ENCODE data around the gene C2CD4B.

Gene C2CD4B, protein sequence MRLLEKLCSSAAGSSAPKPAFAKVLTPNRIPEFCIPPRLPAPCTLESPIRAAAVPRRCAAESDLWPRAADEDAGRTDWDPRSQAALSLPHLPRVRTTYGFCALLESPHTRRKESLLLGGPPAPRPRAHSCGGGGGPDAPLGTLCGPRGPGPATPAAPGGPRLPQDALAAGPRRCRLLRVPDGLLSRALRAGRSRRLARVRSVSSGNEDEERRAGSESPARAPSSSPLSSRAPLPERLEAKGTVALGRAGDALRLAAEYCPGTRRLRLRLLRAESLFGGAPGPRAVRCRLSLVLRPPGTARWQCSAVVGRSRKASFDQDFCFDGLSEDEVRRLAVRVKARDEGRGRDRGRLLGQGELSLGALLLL

DNA sequence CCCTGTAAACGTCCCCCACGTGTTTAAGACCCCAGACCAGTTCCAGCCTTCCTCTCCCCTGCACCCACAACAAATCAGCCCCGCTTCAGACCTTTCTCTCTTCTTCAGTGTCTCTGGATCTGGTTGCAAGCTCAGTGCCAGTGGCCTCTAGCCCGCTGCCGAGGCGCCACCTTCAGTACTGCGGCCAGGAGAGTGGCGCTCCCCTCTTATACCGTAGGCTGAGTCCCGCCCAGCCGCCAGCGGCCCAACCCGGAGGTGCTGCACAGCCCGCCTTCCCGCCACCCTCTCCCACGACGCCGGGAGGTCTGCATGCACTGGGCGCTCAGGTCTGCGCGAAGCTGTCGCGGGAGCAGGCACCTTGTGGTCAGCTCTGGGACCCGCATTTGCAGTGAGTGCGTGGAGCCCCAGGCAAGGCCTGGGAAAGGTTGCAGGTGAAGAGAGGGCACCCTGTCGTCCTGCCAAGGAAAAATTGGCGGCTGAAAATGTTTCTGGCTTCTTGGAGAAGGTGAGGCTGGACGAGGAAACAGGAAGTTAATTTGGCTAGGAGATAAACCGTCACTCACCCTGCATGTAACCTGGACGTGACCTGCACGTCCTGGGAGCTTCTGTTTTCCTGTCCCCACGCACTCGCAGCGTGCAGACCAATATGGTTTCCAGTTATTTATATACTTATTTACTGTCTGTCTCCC, at the start of gene C2CD4B:
Gene C2CD4B (minus strand): TSS at position 182 of the 689 bp plus-strand sequence. CDS start 301 bp downstream, outside the sequence.
- peaks cover 12 to 18% of the 10 kb centered on the region in 2 donors for H3K4me1 Mint-ChIP-seq
- DNase-seq (no peak), ATAC-seq (replicated peaks) (peak in 1 of 2 donors; percentile 27)
- H3K9me3 Mint-ChIP-seq = no peaks in the 10 kb centered on the region
- peak within 1 kb of the TSS; percentile 73 for H3K27ac Mint-ChIP-seq
- peaks cover 45 to 46% of the 10 kb centered on the region in 2 donors for H3K27me3 Mint-ChIP-seq
- peak within 1 kb of the TSS; percentile 48 to 68 for H3K4me3 Mint-ChIP-seq
- no peaks in the 10 kb centered on the region for H3K36me3 Mint-ChIP-seq

DNA sequence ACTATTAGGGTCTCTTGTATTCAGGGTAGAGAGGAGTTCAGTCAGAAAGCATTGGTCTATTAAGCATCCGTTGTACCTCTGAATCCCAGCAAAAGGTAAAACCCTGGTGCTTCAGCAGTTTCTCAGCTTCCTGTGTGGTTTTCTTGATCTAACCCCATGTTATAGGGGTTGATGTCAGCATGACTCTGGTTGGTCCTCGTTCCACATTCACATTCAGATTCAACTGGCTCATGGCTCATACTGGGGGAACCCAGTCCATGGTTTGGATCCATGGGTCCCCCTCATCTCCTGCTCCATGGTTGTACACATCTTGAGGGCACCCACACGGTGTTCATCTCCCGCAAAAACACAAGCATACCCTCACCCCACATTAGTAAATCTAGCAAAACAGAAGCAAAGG, 47.7 kb upstream of the C2CD4B start:
- ATAC-seq (replicated peaks) (no peak), DNase-seq (no peak)

DNA sequence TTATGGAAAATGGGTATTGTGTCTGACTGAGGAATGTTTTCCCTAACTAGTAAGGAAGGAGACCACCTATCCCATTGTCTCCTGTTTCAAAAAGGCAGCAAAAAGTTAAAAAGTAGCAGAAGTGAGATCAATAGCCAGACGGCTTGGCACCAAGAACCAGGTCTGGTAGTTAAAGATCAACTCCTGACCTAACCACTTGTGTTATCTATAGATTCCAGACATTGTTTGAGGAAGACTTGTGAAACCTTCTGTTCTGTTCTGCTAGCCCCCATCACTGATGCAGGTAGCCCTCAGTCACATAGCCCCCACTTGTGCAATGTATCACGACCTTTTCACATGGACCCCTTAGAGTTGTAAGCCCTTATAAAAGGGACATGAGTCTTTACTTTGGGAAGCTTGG, 46.3 kb upstream of the C2CD4B start:
- peaks cover 0 to 5% of the 10 kb centered on the region in 2 donors for H3K27me3 Mint-ChIP-seq
- no peaks in the 10 kb centered on the region for H3K4me1 Mint-ChIP-seq
- peaks cover 0 to 2% of the 10 kb centered on the region in 2 donors for H3K36me3 Mint-ChIP-seq
- no peak overlapping the region for H3K27ac Mint-ChIP-seq
- peaks cover 13 to 18% of the 10 kb centered on the region in 2 donors for H3K9me3 Mint-ChIP-seq
- DNase-seq = no peak
- ATAC-seq (replicated peaks) = no peak
- no peak overlapping the region for H3K4me3 Mint-ChIP-seq

More for the DNA sequence above, 47.7 kb upstream of the C2CD4B start:
- peaks cover 19 to 23% of the 10 kb centered on the region in 2 donors for H3K9me3 Mint-ChIP-seq
- peaks cover 0 to 3% of the 10 kb centered on the region in 2 donors for H3K36me3 Mint-ChIP-seq
- H3K4me3 Mint-ChIP-seq = no peak overlapping the region
- peaks cover 0 to 5% of the 10 kb centered on the region in 2 donors for H3K27me3 Mint-ChIP-seq
- no peak overlapping the region for H3K27ac Mint-ChIP-seq
- H3K4me1 Mint-ChIP-seq = no peaks in the 10 kb centered on the region

DNA sequence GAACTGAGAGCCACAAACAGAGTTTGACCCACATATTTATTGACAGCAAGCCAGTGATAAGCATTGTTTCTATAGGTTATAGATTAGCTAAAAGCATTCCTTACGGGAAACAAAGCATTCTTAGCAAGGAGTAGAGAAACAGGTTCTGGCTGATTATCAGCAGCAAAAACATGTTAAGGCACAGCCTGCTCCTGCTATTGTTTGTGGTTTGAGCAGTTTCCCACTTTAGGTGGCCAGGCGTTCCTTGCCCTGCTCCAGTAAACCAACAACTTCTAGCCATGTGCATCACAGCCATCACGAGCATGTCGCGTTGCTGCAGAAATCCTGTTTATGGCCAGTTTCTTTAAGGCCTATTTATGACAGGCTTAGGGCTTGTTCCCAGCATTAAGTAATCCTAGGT, 44.7 kb upstream of the C2CD4B start:
- no peak for ATAC-seq (replicated peaks)

DNA sequence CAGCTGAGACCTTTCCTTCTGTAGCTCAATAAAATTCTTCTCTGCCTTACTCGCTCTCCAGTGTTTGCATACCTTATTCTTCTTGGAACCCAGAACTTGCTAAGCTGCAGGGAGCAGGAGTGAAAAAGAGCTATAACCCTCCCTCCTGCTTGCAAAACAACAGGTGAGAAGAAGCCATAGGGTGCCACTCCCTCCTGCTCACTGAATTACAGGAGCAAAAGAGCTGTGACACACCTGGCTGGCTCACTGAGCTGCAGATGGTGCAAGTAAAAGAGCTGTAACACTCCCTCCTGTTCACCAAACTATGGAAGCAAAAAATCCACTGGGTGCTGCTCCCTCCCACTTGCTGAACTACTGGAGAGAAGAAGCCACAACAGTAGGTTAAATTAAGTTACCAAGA, 44.2 kb upstream of the C2CD4B start:
- peaks cover 0 to 5% of the 10 kb centered on the region in 2 donors for H3K27me3 Mint-ChIP-seq
- H3K9me3 Mint-ChIP-seq = peaks cover 10 to 27% of the 10 kb centered on the region in 2 donors

More for the DNA sequence above, 44.7 kb upstream of the C2CD4B start:
- H3K9me3 Mint-ChIP-seq = peaks cover 10 to 27% of the 10 kb centered on the region in 2 donors
- H3K27me3 Mint-ChIP-seq = peaks cover 0 to 5% of the 10 kb centered on the region in 2 donors
- H3K36me3 Mint-ChIP-seq = peaks cover 0 to 2% of the 10 kb centered on the region in 2 donors
- H3K4me3 Mint-ChIP-seq = no peak overlapping the region
- DNase-seq = no peak
- no peaks in the 10 kb centered on the region for H3K4me1 Mint-ChIP-seq
- H3K27ac Mint-ChIP-seq = no peak overlapping the region

DNA sequence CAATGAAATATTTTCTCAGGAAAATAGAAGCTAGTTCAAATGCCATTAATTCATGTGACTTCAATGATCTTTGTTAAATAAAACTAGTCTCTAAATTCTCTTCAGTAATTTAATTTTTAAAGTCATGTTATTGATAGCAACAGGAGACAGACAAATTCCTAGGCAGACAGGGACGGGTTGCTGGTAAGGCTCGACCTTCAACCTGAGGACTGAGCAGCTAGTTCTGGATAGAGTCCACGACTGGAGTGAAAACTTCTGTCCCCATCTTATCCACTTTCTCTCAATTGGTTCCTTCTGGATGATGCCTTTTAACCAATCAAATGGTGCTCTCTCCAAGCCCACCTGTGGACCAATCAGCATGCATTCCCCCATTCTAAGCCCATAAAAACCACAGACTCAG, 43.8 kb upstream of the C2CD4B start:
- ATAC-seq (replicated peaks) (no peak), DNase-seq (no peak)
- H3K4me3 Mint-ChIP-seq = no peak overlapping the region
- no peaks in the 10 kb centered on the region for H3K4me1 Mint-ChIP-seq
- H3K27ac Mint-ChIP-seq = no peak overlapping the region
- peaks cover 0 to 5% of the 10 kb centered on the region in 2 donors for H3K27me3 Mint-ChIP-seq
- H3K9me3 Mint-ChIP-seq = peaks cover 10 to 28% of the 10 kb centered on the region in 2 donors
- peaks cover 0 to 2% of the 10 kb centered on the region in 2 donors for H3K36me3 Mint-ChIP-seq

More for the DNA sequence above, 44.2 kb upstream of the C2CD4B start:
- no peak overlapping the region for H3K4me3 Mint-ChIP-seq
- H3K36me3 Mint-ChIP-seq = peaks cover 0 to 2% of the 10 kb centered on the region in 2 donors
- H3K4me1 Mint-ChIP-seq = no peaks in the 10 kb centered on the region
- ATAC-seq (replicated peaks) (no peak), DNase-seq (no peak)
- no peak overlapping the region for H3K27ac Mint-ChIP-seq

DNA sequence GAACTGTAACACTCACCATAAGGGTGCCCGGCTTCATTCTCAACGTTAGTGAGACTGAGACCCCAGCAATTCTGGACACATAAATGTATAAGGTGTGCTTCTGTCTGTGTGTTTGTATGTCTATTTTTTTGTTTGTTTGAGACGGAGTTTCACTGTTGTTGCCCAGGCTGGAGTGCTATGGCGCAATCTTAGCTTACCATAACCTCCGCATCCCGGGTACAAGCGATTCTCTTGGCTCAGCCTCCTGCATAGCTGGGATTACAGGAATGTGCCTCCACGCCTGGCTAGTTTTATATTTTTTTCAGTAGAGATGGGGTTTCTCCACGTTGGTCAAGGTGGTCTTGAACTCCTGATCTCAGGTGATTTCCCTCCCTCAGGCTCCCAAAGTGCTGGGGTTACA, 43.3 kb upstream of the C2CD4B start:
- no peaks in the 10 kb centered on the region for H3K4me1 Mint-ChIP-seq
- H3K36me3 Mint-ChIP-seq = peaks cover 0 to 2% of the 10 kb centered on the region in 2 donors
- H3K27ac Mint-ChIP-seq = no peak overlapping the region
- no peak overlapping the region for H3K4me3 Mint-ChIP-seq
- peaks cover 0 to 5% of the 10 kb centered on the region in 2 donors for H3K27me3 Mint-ChIP-seq
- ATAC-seq (replicated peaks) (no peak), DNase-seq (no peak)
- H3K9me3 Mint-ChIP-seq = peaks cover 10 to 30% of the 10 kb centered on the region in 2 donors

DNA sequence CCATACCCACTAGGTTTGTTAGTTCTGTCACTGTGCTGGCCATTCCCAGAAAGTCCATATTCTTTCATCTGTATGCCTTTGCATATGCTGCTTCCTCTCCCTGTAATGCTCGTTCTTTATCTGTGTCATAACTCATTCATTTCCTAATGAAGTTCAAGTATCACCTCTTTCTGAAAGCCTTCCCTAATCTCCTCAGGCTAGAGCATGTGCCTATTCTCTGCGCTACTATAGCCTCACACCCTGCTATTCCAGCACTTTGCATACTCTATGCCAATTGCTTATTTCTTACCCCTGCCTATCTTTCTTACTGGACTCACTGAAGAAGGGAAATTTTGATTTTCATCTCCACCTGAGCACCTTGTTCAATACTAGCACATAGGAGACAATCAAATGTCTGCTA, 25.6 kb upstream of the C2CD4B start:
- DNase-seq (no peak), ATAC-seq (replicated peaks) (no peak)
- Mint-ChIP-seq H3K36me3 (no peaks in the 10 kb centered on the region), H3K9me3 (no peaks in the 10 kb centered on the region), H3K4me1 (no peaks in the 10 kb centered on the region), H3K27me3 (peaks cover 5 to 24% of the 10 kb centered on the region in 2 donors), H3K4me3 (no peak overlapping the region), H3K27ac (no peak overlapping the region)

DNA sequence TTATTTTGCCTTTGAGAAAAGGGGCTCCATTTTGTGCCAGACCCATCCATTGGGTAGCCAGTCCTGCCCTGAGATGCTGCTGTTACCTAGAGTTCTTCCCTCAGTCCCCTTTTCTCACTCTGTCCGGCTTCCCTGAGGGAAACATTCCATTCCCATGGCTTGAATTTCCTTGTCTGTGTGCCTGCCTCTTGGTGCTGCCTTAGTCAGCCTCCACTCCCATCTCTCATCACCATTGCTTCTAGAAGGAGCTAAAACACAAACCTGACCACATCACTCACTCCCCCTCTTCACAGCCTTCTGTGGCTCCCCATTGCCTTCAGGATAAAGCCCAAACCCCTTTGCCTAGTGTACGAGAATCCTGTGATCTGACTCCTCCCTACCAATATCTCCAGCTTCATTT, 25.2 kb upstream of the C2CD4B start:
- ATAC-seq (replicated peaks) (no peak), DNase-seq (no peak)
- H3K27me3 Mint-ChIP-seq = peaks cover 5 to 24% of the 10 kb centered on the region in 2 donors
- no peak overlapping the region for H3K27ac Mint-ChIP-seq
- H3K36me3 Mint-ChIP-seq = no peaks in the 10 kb centered on the region
- H3K9me3 Mint-ChIP-seq = no peaks in the 10 kb centered on the region
- no peak overlapping the region for H3K4me3 Mint-ChIP-seq
- no peaks in the 10 kb centered on the region for H3K4me1 Mint-ChIP-seq

DNA sequence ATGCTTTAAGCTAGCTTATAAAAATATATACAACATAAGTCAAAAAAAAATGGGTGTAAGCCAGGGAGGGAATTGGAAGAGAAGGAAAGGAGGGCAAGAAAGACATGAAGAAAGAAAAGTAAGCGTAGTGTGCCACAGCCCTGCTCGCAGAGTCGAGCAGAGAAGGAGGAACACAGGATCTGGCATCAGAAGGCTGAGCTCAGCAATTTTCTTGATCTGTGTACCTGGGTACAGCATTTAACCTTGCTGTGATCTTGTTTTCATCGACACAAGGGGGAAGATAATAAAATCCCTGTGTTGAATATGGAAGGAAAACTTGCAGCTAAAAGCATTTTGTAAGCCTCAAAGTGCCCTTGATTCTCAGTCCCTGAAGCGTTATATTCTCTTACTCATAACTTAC, 23.7 kb upstream of the C2CD4B start:
- no peak for ATAC-seq (replicated peaks)
- H3K4me1 Mint-ChIP-seq = peaks cover 0 to 9% of the 10 kb centered on the region in 2 donors
- DNase-seq = no peak
- no peak overlapping the region for H3K27ac Mint-ChIP-seq
- no peak overlapping the region for H3K4me3 Mint-ChIP-seq
- no peaks in the 10 kb centered on the region for H3K36me3 Mint-ChIP-seq
- H3K9me3 Mint-ChIP-seq = no peaks in the 10 kb centered on the region
- peaks cover 5 to 24% of the 10 kb centered on the region in 2 donors for H3K27me3 Mint-ChIP-seq

DNA sequence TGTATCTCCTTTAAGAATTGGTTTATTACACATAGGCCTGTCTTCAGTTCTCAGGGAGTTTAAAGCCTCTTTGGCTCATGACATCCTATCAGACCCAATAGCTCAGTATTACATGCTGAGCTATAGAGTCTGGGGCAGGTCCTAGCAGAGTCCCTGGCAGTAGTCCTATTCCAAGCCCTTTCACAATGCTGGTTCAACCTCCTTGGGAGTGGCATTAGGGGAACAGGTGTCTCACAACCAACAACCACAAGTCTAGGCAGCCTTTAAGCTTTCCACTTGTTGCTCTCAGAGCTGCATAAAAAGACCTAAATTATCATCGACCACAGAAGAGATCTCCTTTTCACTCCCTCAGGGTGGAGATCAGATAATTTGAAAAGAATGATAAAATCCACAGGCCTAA, 22.8 kb upstream of the C2CD4B start:
- Mint-ChIP-seq H3K36me3 (no peaks in the 10 kb centered on the region), H3K4me1 (peaks cover 0 to 9% of the 10 kb centered on the region in 2 donors), H3K27me3 (peaks cover 5 to 24% of the 10 kb centered on the region in 2 donors), H3K27ac (no peak overlapping the region), H3K4me3 (no peak overlapping the region), H3K9me3 (no peaks in the 10 kb centered on the region)
- ATAC-seq (replicated peaks) (no peak), DNase-seq (no peak)

DNA sequence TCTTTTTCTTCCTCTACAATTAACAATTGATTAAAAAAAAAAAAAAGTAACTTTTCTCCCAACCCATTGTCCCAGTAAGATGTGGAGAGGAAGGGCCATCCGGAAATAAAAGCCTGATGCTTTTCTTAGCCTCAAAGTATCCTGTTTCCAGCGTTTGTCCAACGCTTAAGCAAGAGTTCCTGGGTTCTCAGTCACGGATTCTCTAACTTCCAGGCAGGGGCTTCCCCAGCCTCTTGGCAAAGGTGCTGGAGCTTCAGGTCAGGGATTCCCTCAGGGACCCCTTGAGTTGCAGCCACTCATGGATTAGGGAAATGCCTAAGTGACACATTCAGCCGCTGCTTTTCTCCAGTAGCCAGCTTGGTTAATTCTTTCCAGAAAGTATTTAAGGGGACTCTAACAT, 22.3 kb upstream of the C2CD4B start:
- ATAC-seq (replicated peaks) (no peak), DNase-seq (no peak)
- Mint-ChIP-seq H3K36me3 (no peaks in the 10 kb centered on the region), H3K4me3 (no peak overlapping the region), H3K4me1 (peaks cover 0 to 9% of the 10 kb centered on the region in 2 donors), H3K27ac (no peak overlapping the region), H3K27me3 (peaks cover 5 to 24% of the 10 kb centered on the region in 2 donors), H3K9me3 (no peaks in the 10 kb centered on the region)

DNA sequence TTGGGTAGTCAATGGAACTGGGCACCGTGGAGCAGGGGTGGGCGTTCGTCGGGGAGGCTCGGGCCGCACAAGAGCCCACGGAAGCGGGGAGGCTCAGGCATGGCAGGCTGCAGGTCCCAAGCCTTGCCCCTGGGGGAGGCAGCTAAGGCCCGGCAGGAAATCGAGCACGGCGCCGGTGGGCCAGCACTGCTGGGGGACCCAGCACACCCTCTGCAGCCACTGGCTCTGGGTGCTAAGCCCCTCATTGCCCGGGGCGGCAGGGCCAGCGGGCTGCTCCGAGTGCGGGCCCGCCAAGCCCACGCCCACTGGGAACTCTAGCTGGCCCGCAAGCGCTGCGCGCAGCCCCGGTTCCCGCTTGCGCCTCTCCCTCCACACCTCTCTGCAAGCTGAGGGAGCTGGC, 21.5 kb upstream of the C2CD4B start:
- Mint-ChIP-seq H3K9me3 (no peaks in the 10 kb centered on the region), H3K4me1 (peaks cover 0 to 9% of the 10 kb centered on the region in 2 donors), H3K4me3 (no peak overlapping the region), H3K27ac (no peak overlapping the region), H3K27me3 (peaks cover 5 to 20% of the 10 kb centered on the region in 2 donors), H3K36me3 (no peaks in the 10 kb centered on the region)
- ATAC-seq (replicated peaks) (no peak), DNase-seq (no peak)

DNA sequence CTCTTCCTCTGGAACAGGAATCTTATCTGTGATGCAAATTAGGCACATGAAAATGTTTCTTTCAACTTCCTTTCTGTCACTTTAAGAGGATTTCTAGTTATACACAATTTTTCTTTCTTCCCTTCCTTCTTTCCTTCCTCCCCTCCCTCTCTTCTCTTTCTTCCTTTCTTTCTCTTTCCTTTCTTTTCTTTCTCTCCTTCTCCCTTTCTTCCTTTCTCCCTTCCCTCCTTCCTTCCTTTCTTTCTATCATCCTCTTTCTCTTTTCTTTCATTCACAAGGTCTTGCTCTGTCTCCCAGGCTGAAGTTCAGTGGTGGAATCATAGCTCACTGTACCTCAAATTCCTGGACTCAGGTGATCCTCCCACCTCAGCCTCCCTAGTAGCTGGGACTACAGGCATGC, 18.0 kb upstream of the C2CD4B start:
- no peak for ATAC-seq (replicated peaks)
- H3K4me1 Mint-ChIP-seq = peaks cover 0 to 9% of the 10 kb centered on the region in 2 donors
- no peak for DNase-seq
- no peaks in the 10 kb centered on the region for H3K27me3 Mint-ChIP-seq
- no peak overlapping the region for H3K4me3 Mint-ChIP-seq
- H3K27ac Mint-ChIP-seq = no peak overlapping the region
- no peaks in the 10 kb centered on the region for H3K36me3 Mint-ChIP-seq
- no peaks in the 10 kb centered on the region for H3K9me3 Mint-ChIP-seq

DNA sequence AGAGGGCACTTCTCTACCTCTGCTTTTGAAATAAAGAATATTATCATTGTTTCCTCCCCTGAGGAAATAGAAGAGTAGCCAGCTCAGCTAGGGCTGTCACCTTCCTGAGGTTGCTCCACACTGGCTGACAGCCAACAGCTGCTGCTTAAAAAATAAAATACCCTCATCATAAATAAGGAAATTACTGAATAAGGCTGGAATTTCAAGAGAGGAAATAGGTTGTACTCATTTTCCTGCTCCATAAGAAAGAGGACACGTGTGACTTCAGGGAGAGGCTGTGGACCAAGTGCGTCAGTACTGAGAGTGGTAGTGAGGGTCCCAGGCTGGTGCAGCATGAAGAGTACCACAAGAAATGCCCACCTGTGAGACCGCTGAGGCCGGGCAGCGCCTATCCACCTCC, 8.1 kb upstream of the C2CD4B start:
- Mint-ChIP-seq H3K27me3 (peaks cover 17 to 31% of the 10 kb centered on the region in 2 donors), H3K27ac (no peak overlapping the region), H3K4me1 (no peaks in the 10 kb centered on the region), H3K36me3 (no peaks in the 10 kb centered on the region), H3K9me3 (no peaks in the 10 kb centered on the region), H3K4me3 (no peak overlapping the region)
- DNase-seq (no peak), ATAC-seq (replicated peaks) (no peak)

All from stimulated activated naive B cell treated with anti-CD40 and anti-IgM and Interleukin-4, amounts not matched to agents 10 μg/mL and 1 μg/mL and 100 μg/mL, for 72 hours (primary cell).